NCI-H128 (cell line): Measurements from ENCODE around the gene ALPK3.

Source experiments
- DNase-seq: peaks from one replicate; lab custom pipeline; 2025; ENCODE audit not compliant: unreplicated experiment; lab: John Stamatoyannopoulos, UW

The ALPK3 gene

DNA sequence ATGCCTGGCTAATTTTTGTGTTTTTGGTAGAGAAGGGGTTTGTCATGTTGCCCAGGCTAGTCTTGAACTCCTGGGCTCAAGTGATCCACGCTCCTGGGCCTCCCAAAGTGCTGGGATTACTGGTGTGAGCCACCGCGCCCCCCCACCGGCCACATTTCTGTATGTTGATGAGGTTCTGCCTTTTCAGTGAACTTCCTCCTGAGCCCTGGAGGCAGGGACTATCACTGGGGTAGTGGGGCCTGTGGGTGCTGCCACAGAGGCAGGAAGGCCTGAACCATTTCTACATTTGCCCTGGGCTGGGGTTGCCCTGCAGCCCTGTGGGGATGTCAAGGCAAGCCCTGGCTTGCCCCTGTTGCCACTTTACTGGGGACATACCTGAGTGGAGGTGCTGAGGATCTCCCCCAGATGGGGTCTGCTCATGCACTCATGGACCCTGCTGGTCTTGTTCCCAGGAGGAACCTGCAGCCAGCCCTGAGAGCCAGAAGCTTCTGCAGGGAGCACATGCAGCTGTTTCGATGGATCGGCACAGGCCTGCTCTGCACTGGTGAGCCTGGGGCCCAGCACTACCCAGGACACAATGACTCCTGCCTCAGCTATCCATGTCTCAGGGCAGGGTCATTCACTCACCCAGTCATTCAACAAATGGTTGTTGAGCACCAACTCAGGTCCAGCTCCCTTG is 73.0 kb downstream of the ALPK3 start:
- DNase-seq: no peak

DNA sequence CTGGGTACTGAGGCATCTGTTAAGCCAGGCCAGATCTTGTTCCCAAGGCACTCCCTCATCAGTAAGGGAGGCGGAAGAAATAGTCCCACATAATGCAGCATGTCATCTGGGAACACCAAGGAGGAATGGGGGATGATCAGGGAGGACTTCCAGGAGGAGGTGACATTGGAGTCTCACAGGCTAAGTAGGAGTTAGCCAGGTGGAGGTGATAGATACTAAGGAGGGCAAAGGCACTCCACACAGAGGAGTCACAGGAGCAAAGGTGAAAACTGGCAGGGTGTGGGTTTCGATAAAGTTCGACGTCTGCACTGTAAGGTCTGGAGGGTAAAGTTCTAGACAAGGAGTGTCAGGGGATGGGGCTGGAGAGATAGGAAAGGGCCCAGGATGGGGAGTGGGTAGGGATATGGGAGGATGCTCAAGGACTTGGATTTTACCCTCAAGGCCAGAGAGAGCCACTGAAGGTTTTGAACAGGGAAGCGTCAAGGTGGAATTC is 73.6 kb downstream of the ALPK3 start:
- DNase-seq: no peak

DNA sequence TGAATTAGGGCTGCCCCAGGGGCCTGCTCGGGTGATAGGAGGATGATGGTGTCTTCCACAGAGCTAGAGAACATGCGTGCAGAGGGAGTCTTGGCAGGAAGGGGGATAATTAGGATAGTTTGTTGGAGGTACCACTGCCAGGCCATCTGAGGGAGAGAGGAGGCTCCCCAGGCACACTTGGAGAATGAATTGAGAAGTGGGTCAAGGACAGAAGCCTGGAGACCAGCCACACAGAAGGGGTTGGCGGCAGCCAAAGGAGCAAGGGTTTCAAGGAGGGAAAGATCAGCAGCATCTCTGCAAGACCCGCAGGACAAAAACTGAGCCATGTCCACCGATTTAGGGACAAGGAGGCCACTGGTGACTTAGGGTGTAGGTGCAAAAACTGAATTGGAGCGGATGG is 74.2 kb downstream of the ALPK3 start:
- no peak for DNase-seq

DNA sequence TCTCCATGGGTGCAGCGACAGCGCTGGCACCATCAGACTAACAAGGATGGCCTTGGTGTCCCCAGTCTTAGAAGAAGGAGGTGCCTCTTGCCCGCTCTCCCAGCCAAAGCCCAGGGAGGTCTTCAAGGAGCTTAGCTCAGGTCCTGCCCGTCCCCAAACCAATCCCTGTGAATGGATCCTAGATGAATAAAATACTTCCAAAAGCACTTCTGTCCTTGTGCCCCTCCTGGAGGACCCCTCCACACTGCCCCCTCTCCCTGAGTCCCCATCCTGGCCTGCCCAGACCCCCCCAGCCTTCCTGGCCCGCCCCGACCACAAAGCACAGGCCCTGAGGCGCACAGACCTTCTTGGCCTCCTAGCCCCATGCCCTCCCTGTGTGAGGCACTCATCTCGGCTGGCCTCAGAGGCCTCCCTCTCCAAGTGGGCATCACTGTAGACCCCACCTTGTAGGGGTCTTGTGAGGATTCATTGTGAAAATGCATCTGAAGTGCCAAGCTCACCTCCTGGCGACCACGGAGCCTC is 75.7 kb downstream of the ALPK3 start:
- DNase-seq: no peak

DNA sequence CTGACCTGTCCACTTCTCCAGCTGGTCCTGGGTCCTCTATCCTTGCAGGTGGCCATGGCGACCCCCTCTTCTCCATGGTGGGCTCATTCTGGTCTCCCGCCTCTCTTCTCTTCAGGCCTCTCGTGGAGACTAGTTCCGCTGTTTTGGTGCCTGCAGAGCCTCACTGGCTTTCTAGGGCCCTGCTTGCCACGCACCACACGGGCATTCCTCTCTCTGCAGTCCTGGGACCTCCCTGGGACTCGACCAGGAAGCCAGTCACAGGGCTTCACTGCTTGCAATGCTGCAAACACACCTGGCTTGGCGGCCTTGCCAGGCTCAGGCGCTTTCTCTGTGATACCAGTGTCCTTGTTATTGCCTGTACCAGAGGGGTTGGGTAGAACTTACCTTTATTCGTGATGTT is 76.5 kb downstream of the ALPK3 start:
- no peak for DNase-seq

DNA sequence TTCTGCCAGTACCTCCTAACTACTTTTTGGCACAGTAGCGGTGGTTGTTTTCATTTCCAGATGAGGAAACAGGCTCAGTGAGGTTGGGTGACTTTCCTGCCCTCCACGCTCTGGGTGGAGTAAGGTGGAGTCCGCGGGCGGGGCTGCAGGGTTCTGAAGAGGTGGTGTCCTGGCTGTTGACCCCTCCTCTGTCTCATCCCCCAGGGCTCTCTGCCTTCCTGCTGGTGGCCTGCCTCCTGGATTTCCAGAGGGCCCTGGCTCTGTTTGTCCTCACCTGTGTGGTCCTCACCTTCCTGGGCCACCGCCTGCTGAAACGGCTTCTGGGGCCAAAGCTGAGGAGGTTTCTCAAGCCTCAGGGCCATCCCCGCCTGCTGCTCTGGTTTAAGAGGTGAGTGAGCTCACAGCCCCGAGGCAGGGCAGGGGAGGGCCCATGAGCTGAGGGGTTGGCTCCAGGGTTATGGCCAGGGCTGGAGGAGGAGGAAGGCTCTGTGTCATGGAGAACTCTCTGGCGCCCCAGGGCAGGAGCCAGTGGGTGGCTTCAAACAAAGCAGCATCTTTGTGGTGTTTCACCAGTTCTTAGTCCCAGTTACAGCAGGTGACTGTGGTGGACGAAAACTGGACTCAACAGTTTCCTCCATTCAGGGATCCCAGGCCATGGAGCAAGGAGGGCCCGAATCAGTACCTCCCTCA is 77.7 kb downstream of the ALPK3 start:
- DNase-seq: no peak

DNA sequence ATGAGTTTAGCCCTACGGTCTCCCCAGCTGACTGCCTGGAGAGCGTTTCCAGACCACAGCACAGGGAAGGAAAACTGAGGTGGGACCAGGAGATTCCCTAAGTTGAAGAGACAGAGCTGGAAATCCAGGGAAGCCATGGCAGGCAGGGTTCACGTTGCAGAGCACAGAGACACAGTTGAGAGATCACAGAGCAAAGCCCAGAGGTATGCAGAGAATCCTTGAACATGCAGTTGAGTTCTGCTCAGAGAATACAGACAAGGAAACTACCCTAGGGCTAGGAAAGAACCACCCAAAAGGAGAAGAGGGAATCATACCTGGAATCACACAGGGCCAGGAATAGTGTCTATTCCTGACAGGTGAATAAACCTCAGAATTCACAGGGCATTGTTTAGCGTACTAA is 81.6 kb downstream of the ALPK3 start:
- no peak for DNase-seq

DNA sequence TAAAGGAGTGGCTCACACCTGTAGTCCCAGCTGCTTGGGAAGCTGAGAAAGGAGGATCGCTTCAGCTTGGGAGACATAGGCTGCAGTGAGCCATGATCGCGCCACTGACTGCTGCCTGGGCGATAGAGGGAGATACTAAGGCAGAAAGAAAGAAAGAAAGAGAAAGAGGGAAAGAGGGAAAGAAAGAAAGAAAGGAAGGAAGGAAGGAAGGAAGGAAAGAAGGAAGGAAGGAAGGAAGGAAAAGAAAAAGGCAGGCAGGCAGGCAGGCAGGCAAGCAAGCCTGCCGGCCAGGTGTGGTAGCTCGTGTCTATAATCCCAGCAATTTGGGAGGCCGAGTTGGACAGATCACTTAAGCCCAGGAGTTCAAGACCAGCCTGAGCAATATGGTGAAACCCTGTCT is 82.6 kb downstream of the ALPK3 start:
- no peak for DNase-seq

DNA sequence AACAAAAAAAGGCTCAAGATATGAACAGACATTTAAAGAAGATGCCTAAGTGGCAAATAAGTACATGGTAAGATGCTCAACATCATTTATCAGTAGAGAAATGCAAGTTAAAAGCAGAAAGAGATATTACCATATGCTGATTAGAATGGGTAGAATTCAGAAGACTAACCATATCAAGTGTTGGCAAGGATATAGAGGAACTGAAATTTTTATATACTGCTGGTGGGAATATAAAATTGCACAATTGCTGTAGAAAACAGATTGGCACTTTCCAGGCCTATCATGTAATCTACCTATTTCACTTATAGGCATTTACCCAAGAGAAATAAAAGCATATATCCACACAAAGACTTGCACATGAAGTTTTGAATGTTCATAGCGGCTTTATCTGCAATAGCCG is 84.4 kb downstream of the ALPK3 start:
- no peak for DNase-seq

DNA sequence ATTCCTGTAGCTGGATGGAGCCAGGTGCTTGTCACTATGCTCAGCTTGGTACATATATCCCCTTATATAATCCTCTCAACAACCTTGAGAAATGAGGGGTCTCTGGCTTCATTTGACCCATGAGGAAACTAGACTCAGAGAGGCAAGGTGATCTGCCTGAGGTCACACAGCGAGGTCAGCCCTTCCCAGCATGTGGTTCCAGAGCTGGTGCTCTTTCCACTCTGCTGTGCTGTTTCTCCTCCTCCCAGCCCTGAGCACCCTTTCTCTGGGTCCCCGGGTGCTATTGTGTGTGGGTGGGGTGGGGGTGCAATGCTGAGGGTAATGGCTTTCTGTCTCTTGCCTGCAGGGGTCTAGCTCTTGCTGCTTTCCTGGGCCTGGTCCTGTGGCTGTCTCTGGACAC is 86.6 kb downstream of the ALPK3 start:
- no peak for DNase-seq

DNA sequence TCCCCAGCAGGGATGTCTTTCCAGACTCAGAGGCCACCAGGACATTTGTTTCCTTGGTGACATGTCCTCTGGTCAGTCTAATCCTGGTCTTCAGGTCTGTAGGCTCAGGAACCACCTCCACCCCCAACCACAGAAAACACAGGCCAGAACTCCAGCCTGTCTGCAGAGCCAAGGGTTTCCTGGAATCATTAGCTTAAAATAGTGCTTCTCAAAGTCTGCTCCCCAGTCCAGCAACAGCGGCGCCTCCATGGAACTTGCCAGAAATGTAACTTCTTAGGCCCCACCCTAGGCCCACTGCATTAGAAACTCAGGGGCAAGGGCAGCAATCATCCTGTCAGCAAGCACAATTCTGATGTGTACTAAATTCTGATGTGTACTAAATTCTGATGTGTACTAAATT is 87.3 kb downstream of the ALPK3 start:
- no peak for DNase-seq

DNA sequence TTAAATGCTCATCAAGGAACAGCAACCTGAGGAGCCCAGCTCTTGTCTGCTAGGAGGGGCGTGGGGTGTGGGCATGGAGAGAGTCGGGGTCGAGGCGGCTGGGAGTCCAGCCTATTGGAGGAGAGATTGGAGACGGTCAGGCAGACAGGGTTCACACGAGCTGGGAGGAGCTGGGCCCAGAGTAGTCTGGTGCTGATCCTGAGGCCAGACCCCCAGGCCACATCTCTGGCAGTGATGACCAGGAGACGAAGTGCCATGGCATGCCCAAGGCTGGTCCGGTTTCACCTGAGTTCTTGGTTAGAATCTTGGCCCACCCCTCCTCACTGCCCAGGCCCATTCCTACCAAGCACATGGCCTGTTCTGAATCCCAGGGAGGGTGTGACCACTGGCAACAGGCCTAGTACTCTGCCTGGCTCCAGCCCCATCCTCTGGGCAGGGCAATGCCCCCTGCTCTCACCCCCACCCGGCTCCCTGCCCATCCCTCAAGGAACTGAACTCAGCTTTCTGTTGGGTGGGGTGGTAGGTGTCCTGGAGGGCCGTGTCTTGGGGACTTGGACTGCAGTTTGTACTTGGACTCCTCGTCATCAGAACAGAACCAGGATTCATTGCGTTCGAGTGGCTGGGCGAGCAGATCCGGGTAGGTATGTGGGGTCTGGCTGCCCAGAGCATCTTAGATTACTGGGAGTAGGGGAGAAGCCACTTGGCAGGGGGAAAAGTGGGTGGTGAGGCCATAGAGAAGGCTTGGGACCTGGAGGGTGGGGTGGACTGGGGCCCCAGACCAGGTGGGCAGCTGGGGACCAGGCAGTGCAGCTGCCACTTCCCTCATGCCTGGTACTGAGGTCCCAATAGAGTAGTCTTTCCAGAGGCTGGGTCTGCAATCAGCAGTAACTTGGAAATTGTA is 88.1 kb downstream of the ALPK3 start:
- DNase-seq: no peak

DNA sequence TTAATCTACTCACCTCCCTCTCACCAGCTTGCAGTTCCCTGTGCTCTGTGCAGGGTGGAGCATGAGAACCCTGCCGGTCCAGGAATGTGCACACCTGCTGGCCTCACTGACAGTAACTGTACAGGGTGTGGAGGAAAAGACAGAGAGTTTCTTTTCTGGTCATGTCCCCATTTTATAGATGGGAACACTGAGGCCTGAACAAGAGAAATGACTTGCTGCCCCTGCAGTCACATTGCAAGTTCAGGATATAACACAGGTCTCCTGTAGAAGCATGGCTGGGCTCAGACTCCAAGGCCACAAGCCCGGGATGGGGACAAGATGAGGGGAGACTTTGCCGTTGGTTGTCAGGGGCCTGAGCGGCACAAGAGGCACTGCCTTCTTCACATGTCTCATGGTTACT is 90.6 kb downstream of the ALPK3 start:
- DNase-seq: no peak

DNA sequence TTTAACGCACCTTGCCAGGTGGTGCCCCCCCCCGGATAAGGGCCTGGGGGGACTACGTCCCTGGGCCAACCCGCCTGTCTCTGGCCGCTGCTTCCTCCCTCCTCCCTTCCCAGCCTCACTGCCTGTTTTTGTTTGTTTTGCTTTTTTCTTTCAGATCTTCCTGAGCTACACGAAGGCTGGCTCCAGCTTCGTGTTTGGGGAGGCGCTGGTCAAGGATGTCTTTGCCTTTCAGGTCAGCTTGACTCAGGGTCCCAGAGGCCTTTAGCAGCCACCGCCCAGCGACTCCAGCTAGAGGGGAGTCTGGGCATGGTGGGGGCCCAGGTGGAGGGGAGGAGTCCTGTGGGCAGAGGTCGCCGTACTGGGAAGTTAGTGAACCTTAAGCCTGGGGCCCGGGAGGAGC is 91.4 kb downstream of the ALPK3 start:
- DNase-seq: no peak

DNA sequence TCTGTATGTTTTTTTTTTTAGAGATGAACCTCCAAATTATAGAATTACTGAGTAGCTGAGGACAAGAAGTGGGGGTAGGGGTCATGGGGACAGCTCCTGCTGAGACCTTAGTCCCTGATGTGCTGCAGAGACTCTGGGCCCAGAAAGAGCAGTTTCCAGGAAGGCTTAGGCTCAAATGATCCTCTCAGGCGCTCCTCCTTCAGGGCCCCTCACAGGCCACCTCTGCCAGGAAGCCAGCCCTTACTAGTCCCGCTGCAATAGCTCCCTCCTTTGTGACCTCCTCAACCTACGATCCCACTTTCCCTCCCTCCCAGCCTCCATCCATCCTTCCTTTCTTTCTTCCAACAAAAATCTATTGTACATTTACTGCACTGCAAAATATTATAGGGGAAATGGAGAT is 91.9 kb downstream of the ALPK3 start:
- DNase-seq: no peak

DNA sequence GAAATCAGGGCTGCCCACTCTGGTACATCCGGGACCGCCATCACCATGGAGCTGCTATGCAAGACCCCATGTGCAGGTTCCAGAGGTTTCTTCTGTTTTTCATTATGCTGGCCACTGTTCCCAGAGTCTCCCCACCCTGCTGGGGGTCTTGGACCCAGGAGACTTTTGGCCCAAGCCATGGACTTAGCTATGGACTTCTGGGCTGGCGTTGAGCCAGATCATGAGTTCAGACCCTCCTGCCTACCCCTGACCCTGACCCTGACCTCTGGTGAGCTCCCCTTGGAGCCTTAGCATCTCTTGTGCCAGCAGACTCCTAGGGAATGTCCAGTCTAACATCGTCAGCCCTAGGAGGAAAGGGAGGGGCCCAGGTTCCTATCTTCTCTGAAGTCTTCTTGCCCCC is 92.6 kb downstream of the ALPK3 start:
- DNase-seq: no peak

DNA sequence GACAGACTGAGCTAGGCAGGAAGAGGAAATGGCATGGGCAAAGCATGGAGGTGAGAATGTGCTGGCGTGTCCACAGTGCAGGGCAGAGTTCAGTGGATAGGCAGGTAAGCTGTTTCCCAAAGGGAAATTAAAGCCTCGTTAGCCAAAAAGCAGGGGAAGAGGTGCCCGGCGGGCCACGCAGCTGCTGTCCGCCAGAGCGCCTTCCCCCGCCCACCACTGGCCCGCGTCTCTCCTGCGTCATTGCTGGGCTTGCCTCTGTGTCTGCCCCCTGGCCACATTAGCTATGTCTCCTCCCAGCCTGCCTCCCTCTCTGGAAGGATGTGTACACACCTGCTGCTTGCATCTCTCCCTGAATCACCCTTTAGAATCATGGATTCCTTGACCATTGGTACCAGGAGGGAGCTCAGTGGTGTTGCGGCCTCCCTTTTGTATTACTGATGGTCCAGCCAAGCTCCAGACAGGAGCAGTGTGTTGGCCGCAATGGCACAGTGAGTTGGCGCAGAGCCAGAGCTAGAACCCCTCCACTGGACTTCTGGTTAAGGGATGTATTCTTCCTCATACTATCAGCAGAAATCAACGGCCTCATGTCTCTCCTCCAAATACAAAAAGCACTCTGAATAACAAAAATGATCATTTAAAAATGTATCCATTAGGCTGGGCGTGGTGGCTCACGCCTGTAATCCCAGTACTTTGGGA is 93.9 kb downstream of the ALPK3 start:
- DNase-seq: no peak

DNA sequence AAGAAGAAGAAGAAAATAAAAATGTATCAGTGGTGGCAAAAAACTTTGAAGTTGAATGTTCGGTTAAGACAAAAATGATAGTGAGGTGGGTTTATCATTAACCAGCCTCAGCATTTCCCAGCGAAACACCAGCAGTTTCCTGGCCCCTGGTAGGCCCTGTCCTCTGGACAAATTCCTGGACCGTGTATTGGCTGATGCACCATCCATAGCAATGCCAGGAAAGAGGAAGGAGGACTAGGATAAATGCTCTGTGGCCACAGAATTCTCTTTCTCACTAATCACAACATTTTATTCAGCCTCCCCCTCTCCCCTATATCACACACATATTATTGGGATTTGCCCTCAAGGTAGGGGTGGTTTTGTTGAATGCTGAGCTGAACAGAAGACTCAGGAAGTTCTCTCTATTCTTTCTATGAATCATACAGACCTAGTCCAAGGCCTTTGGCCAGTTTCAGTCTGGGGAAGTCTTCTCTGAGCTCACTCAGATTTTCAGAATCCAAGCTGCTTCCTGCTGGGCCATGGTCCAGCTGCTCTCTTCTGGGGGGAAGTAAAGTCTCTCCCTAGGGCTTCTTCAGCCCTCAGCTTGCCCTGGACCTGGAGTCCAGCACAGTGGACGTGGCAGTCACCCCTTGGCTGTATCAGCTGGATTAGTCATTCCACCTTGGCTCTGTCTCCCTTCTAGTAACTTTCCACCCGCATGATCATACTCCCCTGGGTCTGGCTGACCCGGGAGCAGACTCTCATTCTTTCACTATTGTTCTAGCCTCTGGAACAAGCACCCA is 94.9 kb downstream of the ALPK3 start:
- no peak for DNase-seq

DNA sequence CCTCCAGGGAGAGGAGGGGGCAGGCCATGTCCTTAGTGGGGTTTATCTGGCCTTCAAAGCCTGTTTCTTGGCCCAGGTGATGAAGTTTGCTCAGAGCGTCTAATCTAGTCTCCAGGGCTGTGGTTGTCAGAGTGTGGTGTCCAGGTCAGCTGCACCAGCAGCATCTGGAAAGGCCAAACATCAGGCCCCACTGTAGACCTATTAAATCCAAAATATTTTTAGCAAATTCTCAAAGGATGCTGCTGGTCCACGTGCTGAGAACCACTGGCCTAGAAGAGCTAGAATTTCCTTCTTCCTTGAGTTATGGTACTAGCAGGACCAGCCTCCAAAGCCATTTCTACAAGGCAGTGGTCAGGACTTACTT is 96.2 kb downstream of the ALPK3 start:
- no peak for DNase-seq

DNA sequence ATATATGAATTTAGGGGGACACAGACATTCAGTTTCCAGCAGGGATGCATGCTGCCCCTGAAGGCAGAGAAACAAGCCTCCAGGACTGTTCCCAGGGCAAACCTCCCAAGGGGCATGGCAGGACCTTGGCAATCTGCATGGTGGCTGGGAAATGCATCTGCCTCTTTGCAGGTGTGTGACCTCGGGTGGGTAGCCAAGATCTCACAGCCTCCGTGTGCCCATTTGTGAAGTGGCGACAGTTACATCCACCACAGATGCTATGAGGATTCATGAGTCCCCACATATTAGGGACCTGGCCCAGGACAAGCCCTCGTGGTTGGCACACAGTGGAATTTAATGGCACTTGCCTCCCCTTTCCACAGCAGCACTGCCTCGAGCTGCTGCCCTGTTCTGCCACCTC is 97.2 kb downstream of the ALPK3 start:
- no peak for DNase-seq
